ENCODE data around the gene CDKN1B.

Gene CDKN1B
- 11.0 to 59.3 (median 29.7) reads per million in 18 experiments for total RNA-seq

DNA sequence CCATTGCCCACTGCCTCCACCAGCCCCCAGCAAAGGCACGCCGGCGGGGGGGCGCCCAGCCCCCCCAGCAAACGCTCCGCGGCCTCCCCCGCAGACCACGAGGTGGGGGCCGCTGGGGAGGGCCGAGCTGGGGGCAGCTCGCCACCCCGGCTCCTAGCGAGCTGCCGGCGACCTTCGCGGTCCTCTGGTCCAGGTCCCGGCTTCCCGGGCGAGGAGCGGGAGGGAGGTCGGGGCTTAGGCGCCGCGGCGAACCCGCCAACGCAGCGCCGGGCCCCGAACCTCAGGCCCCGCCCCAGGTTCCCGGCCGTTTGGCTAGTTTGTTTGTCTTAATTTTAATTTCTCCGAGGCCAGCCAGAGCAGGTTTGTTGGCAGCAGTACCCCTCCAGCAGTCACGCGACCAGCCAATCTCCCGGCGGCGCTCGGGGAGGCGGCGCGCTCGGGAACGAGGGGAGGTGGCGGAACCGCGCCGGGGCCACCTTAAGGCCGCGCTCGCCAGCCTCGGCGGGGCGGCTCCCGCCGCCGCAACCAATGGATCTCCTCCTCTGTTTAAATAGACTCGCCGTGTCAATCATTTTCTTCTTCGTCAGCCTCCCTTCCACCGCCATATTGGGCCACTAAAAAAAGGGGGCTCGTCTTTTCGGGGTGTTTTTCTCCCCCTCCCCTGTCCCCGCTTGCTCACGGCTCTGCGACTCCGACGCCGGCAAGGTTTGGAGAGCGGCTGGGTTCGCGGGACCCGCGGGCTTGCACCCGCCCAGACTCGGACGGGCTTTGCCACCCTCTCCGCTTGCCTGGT lies at the start of gene CDKN1B:
CDKN1B (plus strand) TSS at position 576 of the 793 bp plus-strand sequence. CDS start 472 bp downstream, outside the sequence.
- DNase-seq: peak; percentile 91

DNA sequence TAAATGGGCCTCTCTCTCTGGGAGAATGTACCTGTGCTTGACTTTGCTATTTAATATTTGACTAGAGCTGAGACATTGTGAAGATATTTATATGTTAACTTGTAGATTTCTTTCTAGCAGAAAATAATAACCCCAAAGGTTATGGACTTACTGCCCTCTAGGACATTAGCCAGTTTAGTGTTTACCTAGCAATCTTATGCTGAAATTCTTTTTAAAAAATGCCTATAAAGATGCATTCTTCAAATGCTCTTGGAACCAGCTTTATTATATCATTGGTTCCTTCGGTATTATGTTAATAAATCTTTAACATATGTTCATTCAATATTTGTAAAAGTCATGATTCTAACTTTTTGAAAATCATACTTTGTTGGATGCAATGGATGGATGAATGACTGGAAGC lies 49.2 kb upstream of the CDKN1B start:
- no peak for DNase-seq

DNA sequence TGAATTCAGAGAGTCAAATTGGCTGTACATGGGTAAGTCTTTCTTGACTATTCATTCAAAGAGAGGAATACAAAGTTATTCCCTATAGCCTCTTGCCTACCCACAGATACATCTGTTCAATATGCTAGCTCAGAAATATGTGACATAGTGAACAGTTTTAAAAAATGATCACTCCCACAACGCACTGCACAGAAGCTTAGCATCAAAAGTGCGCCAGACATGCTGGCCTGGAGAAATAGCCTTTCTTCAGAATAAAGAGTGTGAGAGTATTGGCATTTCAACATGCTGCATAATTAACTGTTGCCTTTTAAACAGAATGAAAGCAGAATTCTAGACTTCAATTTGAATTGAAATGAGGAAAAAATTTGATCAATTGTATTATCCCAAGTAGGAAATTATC lies 48.1 kb upstream of the CDKN1B start:
- DNase-seq: no peak

DNA sequence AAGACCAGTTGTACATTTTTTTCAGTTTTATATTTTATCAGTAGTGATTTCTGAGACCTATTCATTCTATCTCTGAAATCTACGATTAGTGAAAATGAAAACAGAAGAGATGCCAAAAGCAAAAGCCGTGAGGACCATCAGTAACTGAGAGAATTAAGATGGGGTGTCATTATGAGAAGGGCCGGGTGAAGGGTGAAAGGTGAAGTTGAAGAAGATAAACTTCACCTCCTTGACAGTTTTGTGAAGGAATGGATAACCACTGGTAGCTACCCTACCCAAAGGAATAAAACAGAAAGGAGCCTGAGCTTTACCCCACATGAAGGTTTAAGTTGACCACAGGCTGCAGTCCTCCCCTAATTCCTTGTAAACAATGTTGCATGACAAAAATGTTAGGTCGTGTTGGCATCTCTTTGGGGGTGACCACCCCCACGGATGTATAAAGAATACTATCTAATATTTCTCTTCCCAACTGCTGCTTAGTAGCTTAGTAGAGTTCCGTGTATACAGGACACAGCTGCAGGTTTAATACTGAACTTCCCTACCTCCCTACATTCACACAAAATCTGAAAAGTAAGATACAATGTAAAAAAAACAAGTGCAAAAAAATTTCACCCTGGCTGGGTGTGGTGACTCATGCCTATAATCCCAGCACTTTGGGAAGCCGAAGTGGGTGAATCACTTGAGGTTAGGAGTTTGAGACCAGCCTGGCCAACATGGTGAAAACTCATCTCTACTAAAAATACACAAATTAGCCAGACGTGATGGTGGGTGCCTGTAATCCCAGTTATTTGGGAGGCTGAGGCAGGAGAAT lies 45.1 kb upstream of the CDKN1B start:
- DNase-seq: no peak

DNA sequence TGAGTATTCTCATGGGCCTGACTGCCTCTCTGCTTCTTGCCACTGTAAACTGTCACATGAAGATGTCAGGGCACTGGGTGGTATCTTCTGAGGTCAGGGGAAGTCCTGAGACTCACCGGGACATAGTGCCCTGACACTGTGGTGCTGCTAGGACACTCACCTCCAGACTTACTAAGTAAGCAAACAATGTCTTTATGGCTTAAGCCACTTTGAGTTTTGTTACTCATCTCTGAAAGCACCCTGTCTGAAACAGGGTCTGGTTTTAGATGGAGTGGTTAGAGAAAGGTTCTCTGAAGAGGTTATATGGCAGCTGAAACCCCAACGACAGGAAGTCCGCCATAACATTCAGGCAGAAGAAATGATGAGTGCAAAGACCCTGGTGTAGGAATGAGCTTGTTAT lies 43.9 kb upstream of the CDKN1B start:
- DNase-seq: no peak

DNA sequence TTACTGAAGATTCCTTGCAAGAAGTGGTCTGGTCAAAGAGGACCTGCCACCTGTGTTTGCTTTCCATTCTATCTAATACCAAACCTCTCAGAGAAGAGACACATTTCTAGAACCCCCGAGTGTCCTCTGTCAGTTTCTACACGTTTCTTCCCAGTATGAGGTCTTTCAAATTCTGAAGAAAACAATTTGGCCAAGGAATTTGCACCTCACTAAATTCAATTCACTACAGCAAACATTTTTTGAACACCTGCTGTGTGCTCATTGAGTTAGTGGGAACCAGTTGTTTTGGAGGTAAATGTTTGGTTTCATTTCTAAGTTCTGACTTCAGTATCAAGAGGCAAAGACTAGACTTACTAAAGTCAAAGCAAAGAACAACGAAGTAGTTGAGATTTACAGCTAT lies 40.6 kb upstream of the CDKN1B start:
- DNase-seq: no peak

DNA sequence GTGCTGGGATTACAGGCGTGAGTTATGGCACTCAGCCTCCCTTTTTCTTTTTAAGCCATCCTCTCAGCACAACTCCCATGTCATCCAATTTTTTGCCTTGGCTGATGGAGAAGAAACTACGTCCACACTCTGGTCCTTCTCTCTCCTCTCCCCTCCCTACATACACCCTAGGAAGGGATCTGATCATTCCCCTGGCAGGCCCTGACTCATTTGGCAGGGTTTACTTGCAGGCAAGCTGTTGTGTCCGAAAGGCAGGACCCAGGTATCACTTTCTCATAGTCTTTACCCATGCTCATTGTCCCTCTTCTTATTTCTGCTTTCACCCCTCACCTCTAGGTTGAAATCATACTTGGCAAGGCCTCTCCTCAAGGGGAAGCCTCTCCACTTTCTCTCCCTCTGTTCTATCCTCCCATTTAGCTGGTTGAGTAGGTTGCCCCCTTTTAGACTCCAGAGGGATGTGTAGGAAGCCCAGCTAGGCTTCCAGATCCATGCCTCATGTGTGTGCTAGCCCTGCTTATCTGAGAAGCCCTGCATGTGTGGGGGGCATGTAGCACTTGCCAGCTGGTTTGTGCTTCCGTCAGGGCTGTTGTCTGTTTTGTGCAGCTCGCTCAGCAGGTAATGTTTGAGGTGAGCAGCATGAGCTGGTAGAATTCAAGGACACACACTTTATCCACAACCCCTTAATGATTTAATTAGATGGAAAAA lies 36.0 kb upstream of the CDKN1B start:
- DNase-seq: no peak

DNA sequence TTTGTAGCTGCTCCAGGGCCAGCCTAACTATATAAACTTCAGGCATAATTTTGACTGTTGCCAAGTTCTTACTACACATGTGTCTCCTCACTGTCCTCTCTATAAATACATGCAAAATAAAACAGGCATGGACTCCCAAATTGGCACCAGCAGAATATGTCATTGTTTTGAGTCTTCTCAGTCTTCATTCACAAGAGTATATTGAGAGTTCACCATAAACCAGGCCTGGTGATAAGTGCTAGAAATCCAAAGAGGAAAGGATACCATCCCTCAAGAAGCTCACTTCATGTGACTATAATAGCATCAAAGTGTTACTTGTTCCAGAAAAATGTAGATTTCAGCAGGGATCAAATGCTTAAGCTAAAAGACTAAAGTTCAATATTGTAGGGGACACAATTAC lies 34.9 kb upstream of the CDKN1B start:
- no peak for DNase-seq

DNA sequence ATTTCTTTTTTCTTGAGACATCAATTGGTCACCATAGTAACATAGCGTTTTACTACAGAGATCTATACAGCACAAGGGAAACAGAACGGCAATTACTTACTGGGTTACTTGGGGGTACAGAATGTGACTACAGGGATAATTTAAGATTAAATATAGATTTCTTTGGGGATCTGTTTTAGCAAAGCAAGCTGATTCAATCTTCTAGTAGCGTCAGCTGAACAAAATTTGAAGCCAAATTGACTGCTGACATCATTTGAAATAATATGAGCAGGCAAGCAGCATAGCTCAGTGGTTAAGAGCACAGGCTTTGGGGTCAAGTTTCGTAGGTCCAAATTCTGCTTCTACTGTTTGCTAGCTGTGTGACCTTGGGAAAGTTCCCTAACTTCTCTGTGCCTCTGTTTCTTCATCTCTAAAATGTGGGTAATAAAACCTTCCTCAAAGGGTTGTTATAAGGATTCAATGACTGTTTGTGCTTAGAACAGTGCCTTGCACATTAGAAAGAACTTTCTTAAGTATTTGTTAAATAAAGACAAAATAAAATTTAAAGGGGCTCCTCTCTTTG lies 34.0 kb upstream of the CDKN1B start:
- no peak for DNase-seq

DNA sequence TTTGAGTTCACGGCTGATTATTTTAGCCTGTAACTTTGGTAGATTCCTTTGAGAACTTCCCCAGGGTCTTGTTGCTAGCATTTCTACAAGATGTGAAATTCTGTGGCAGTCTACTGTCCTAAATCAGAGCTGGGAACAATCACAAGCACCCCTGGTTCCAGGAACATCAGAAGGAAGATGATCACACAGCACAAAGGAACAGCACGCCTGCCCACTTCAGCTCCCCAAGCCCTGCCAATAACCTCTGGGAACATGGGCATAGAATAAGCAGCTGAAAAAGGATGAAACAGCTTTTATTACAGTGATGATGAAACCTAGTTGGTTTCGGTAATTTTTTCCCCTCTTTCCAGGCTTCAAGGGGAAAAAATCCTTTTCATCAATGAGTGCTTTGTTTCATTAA lies 33.4 kb upstream of the CDKN1B start:
- DNase-seq: no peak

DNA sequence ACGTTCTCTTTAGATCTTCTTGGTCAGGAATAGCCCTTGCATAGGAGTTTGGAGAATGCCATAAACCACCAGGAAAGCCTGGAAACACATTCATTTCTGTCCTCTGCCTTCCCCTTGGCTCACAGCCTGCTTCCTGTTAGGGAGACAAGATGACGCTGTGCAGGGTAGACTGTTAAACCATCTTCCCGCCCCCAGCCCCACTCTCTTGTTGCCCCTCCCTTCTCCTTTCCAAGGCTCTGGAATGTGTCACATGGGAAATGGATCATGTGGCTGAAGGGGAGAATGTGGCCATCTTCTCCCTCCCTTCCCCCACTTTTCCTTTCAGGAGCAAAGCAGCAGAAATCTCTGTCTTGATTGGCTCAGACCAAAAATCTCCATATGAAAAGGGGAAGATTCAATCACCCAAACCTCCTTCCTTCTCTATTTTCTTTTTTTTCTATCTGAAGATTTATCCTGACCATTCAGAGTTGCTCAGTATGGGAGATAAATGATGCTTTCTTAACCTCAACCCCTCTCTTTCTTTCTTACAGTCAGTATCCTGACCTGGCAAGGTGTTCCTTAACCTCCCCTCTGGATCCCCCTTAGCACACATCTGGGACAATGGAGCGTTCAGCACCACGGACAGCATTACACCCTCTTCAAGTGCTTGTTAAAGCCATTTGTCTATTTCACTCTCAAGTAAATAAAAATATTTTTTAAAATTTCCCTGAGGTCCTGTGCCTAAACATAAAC lies 32.6 kb upstream of the CDKN1B start:
- peak in 1 of 2 donors; percentile 22 for DNase-seq

DNA sequence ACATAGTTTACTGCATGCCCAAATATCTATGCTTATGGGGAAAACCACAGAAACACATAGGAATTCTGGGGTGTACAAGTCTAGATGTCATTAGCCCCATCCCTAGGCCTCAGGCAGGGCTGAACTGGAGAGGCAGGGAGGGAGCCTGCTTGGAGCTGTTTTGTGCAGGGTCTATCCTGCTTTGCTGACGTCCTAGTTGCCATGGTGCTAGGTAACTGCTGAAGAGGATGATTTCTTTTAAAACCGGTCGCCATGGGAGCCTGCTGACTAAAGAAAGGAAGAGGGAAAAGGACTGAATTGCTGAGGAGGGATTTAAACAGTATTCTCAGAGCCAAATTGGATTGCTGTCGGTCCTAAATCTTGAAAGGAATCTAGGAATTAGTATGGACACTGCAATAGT lies 31.9 kb upstream of the CDKN1B start:
- DNase-seq: no peak

DNA sequence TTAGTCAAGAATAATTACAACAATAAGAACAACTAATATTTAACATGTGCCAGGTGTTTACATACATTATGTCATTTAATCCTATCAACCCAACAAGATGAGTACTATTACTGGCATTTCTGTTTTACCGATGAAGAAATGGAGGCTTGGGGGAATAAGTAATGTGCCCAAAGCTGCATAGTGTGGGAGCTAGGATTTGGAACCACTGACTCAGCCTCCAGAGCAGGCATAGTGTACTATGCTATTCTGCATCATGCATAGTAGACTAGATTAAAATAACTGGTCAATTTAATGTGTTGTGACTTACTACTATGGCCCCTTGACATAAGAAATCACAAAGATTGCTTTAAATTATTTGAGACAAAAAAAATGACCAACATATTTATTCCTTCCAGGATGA lies 30.7 kb upstream of the CDKN1B start:
- DNase-seq: no peak

DNA sequence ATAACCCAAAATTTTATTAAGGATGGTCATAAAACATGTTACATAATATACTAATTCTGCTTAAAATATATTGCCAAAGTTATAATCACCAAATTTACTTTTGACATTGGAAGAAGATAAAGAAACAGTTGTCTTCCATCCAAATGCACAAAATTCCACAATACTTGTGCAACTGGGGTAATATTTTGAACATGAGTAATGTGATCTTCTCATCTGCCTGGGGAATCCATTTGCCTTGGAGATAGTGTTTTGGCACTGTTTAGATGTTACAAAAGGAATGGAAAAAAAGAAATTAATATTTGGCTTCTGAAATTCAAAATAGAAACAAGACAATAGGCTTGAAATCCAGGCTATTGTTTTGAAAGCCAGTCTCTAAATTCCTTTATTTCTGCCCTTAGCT lies 30.2 kb upstream of the CDKN1B start:
- DNase-seq: no peak

DNA sequence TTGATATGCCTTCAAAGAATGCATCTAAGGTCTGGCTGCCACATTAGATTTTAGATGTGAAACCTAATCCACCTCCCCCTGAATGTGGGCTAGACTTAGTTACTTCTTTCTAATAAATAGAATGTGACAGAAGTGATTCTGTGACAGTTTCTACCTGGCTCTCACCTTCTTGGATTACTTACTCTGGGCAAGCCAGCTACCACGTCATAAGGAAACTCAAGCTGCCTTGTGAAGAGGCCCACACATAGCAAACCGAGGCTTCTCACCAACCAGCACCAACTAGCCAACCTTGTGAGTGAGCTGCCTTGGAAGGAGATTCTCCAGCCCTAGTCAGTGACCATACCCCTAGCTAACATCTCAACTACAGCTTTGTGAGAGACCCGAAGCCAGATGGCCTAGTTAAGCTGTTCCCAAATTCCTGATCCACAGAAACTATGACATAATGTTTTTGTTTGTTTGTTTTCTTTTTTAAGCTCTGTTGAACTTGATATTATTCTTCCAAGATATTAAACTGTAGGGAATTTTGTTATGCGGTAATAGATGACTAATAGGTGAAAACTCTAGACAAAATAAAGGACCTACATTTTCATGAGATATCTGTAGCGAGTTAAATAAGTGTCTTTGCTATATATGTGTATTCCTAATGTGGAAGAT lies 27.4 kb upstream of the CDKN1B start:
- no peak for DNase-seq

DNA sequence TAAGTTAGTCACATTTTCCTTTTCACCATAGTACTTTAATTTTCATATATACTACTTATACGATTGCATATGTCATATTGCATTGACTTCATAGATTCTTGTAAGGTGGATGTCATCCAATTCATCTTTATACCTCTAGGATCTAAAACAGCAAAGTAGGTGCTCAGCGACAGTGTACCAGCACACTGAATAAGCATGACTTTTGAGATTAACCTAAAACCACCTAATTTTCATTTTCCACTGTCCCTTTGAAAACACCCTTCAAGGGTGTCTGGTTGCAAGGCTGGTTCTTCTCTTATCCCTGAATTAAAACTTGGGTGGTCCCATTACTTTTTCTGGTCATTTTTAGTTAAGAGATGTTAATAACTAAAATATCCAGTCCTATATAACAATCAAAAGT lies 25.6 kb upstream of the CDKN1B start:
- DNase-seq: no peak

DNA sequence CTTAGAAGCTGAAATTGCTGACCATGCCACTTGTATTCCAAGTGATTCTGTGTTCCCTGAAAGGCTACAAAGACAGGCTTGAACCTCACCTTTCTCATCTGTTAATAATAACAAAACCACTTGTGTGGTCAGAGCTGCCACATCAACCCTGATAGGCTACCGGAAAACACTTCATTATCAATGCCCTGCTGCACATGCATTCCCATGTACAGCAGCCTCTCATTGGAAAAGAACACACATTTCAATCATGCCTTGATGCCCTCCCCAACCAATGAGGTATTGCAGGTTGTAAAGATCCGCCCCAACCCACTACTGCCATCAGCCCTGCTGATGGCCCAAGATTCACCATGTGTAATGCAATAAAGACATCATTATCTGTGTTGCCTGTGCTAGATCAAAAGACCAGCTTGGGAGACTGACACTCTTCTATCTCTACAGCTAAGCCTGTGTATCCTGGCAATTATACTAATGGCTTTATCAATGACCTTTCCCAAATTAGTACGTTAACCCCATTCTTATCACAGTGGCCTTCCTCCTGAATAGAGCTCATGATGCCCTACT lies 24.0 kb upstream of the CDKN1B start:
- no peak for DNase-seq

DNA sequence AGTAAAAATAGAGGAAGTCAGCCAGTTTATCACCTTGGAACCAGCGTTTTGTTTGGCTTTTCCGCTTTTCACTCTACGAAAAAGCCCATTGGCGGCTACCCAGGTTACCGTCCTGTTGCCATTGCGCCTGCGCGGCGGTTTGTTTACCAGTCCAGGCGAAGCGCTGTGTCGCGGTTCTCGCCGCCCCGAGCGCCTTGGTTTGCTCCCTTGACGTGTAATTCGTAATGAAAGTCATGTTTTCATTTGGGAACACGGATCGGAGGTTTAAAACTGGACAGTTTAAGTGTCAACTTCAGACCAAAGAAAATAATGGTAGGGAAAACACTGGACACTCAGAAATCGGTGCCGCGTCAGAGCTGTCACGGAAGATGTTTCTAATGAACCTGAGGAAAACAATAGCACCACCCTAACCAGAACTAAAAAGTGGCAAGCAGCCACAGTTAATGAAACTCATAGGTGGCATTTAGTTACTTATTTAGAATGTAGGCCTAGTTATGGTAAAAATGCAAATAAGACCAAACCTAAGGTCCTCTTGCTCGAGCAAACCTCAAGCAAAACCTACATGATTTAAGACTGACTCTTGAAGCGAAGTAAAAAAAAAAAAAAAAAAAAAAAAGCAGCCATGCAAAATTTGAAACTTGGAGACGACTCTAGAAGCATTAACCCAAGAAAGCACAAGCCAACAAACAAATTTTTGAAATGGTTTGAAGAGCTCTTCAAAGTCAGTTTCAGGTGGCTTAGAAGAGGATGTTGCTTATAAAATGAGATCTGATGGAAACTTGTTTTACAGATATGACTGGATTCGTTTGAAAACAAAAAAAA lies 20.4 kb upstream of the CDKN1B start:
- peak; percentile 92 to 95 for DNase-seq

DNA sequence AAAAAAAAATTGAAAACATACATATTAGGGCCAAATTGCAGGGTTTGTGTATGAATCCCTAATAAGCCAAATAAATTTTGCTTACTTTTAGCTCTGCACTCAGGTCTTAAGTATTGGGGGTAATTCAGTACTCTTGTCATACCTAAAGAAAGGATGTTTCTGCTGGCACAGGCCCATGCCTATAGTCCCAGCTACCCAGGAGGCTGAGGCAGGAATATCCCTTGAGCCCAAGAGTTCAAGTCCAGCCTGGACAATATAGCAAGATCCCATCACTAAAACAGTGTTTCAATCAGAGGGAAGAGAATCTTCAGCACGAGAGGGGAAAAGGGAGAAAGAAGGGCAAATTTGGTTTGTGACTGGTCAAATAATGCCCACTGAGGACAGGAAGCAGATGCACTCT lies 17.8 kb upstream of the CDKN1B start:
- DNase-seq: no peak

DNA sequence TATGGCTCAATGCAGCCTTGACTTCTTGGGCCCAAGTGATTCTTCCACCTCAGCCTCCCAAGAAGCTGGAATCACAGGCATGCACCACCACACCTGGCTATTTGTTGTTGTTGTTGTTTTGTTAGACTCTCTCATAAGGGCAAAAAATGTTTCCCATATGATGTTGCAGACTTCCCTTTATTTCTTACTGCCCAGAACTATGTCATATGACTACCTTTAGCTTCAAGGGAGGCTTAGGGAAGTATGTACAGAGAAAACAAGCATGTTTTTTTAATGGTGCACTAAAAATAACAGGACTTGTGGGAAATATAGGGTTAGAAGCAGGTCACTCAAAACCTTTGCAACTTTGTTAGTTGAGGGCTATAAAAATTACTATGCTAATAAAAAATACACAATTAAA lies 16.9 kb upstream of the CDKN1B start:
- DNase-seq: peak; percentile 44 to 56

DNA sequence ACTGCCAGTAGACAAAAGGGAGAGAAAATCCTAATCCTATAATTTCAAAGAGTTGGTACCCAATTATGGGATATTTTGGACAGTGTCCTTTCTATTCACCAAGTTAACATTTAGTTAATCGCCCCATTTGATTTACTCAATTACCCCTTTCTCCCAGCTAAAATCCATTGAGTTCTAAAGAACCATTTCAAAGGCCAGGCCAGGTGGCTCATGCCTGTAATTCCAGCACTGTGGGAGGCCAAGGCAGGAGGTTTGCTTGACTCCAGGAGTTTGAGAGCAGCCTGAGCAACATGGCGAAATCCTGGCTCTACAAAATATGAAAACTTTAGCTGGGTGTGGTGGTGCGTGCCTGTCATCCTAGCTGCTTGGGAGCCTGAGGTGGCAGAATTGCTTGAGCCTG lies 15.7 kb upstream of the CDKN1B start:
- no peak for DNase-seq
